Naive thymus-derived CD8-positive, alpha-beta T cell (primary cell): Measurements from ENCODE around the gene ACSS1. TPM values are rescaled to one million over a fixed set of nuclear protein-coding genes. Genes with fewer than 3 reads are reported as not detected.

Source experiments
- ATAC-seq, 2 donors: fragments of 150-1000 bp; cut with Tn5 transposase in 1 of 2; sonication (Bioruptor Pico), chemical (Tn5 transposase) in 1 of 2; 1 replicate in 1 of 2; 2 replicates in 1 of 2; pipeline ENCODE4 v1.10.0; 2021; ENCODE audit warnings: mild to moderate bottlenecking in 2 of 2, moderate library complexity in 2 of 2
- POLR2A ChIA-PET: fragments of 350-600 bp; sonication (Branson Sonifier 250); formaldehyde crosslinking; loops from one replicate; lab custom pipeline; 2021; ENCODE audit warnings: antibody characterized with exemption; lab: Charles Lee
- DNase-seq, 10 donors: peaks; one replicate each; pipeline versions ENCODE4 v3.0.0 to v3.0.0-alpha.2; 2020 to 2022
- H3K27ac Mint-ChIP-seq, 10 donors: one replicate each; pipeline ENCODE4 v1.8.0; 2020 to 2022; ENCODE audit warnings: mild to moderate bottlenecking in 10 of 10, mixed read lengths in 10 of 10, moderate library complexity in 4 of 10, inconsistent platforms in 1 of 10
- H3K27me3 Mint-ChIP-seq, 5 donors: one replicate each; pipeline ENCODE4 v1.8.0; 2021 to 2022; ENCODE audit warnings: mixed read lengths in 5 of 5
- H3K36me3 Mint-ChIP-seq, 3 donors: one replicate each; pipeline ENCODE4 v1.8.0; 2020 to 2022; ENCODE audit warnings: mixed read lengths in 3 of 3, mild to moderate bottlenecking in 2 of 3, inconsistent platforms in 1 of 3
- H3K4me1 Mint-ChIP-seq, 4 donors: one replicate each; pipeline ENCODE4 v1.8.0; 2021 to 2022; ENCODE audit warnings: mixed read lengths in 4 of 4
- H3K4me3 Mint-ChIP-seq, 10 donors: one replicate each; pipeline ENCODE4 v1.8.0; 2020 to 2022; ENCODE audit warnings: mild to moderate bottlenecking in 10 of 10, mixed read lengths in 10 of 10, moderate library complexity in 6 of 10, inconsistent platforms in 1 of 10
- H3K9me3 Mint-ChIP-seq, 9 donors: one replicate each; pipeline ENCODE4 v1.8.0; 2020 to 2022; ENCODE audit warnings: mixed read lengths in 9 of 9, mild to moderate bottlenecking in 3 of 9, inconsistent platforms in 1 of 9, moderate library complexity in 1 of 9
- polyA plus RNA-seq, 3 donors: library from polyadenylated mRNA; unstranded; fragments of 300-500 nt; fragmentation: Illumina TruSeq; gene quantifications; one replicate each; pipeline ENCODE4 v1.2.3, GENCODE V29; 2021
- total RNA-seq, 8 experiments: library from RNA in 2 of 8; stranded (reverse) in 2 of 8; gene quantifications; one replicate each; pipeline ENCODE4 v1.2.3 and lab custom pipeline; 2021 to 2026

Gene ACSS1
- total and polyA plus RNA-seq, 5 experiments from 2014 or later: 45.2 to 57.8 (median 48.2) TPM

GRCh38 chr20:25064561-25065071 lies 6.7 kb upstream of the ACSS1 start:
- peaks cover 4 to 12% (median 5%) of the 10 kb centered on the region in 5 donors for H3K27me3 Mint-ChIP-seq
- peaks cover 4 to 20% (median 8%) of the 10 kb centered on the region in 4 donors for H3K4me1 Mint-ChIP-seq
- no peaks in the 10 kb centered on the region for H3K9me3 Mint-ChIP-seq
- H3K4me3 Mint-ChIP-seq: no peak overlapping the region
- POLR2A ChIA-PET: interaction anchor here (0.7 to 4.5 kb wide), 7 partner anchors 7 to 192 kb away, joined by 3 to 24 read pairs (median 4); partner anchors contain the start of genes ACSS1 and APMAP
- H3K36me3 Mint-ChIP-seq: peaks cover 0 to 4% (median 0%) of the 10 kb centered on the region in 3 donors
- no peak for ATAC-seq
- peak in 1 of 10 donors; percentile 31 for DNase-seq
- H3K27ac Mint-ChIP-seq: peak overlapping the region in 2 of 10 donors; percentile 67 to 72

DNA sequence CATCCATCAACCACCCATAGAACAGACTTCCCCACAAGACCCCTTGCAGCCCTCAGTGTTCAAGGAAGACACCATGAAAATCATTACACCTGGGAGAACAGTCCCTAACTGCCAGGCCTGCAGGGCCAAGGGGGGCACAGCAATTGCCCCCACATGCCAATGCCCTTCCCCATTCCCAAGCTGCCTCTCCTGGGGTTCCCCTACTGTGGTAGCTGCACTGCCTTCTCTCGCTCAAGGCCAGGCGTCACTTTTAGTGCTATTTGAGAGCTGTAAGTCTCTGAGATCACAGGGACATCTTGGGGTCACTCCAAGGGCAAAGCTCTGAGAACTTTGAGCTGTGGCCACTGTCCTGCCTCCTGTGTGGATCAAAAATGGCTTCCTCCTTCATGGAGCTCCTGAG lies 6.0 kb upstream of the ACSS1 start:
- H3K4me3 Mint-ChIP-seq: peak overlapping the region in 1 of 10 donors; percentile 38
- peak in 1 of 10 donors; percentile 54 for DNase-seq
- no peak for ATAC-seq
- H3K27ac Mint-ChIP-seq: peak overlapping the region in 1 of 10 donors; percentile 38
- H3K27me3 Mint-ChIP-seq: peaks cover 0 to 8% (median 2%) of the 10 kb centered on the region in 5 donors
- POLR2A ChIA-PET: interaction anchor here (0.7 to 4.5 kb wide), 4 partner anchors 11 to 71 kb away, joined by 3 to 24 read pairs (median 6); partner anchors contain the start of gene APMAP
- no peaks in the 10 kb centered on the region for H3K9me3 Mint-ChIP-seq
- H3K36me3 Mint-ChIP-seq: peaks cover 0 to 4% (median 0%) of the 10 kb centered on the region in 3 donors
- H3K4me1 Mint-ChIP-seq: peaks cover 4 to 26% (median 14%) of the 10 kb centered on the region in 4 donors

GRCh38 chr20:25063546-25063945 lies 5.6 kb upstream of the ACSS1 start:
- ATAC-seq: no peak
- POLR2A ChIA-PET: interaction anchor here (0.7 to 4.5 kb wide), 4 partner anchors 10 to 71 kb away, joined by 3 to 24 read pairs (median 3); partner anchors contain the start of gene APMAP
- Mint-ChIP-seq H3K27me3 (peaks cover 0 to 8% (median 2%) of the 10 kb centered on the region in 5 donors), H3K36me3 (peaks cover 0 to 2% (median 0%) of the 10 kb centered on the region in 3 donors), H3K9me3 (no peaks in the 10 kb centered on the region), H3K27ac (peak overlapping the region in 1 of 10 donors; percentile 47), H3K4me1 (peaks cover 4 to 31% (median 18%) of the 10 kb centered on the region in 4 donors), H3K4me3 (peak overlapping the region in 1 of 10 donors; percentile 38)
- peak in 1 of 10 donors; percentile 19 for DNase-seq

DNA sequence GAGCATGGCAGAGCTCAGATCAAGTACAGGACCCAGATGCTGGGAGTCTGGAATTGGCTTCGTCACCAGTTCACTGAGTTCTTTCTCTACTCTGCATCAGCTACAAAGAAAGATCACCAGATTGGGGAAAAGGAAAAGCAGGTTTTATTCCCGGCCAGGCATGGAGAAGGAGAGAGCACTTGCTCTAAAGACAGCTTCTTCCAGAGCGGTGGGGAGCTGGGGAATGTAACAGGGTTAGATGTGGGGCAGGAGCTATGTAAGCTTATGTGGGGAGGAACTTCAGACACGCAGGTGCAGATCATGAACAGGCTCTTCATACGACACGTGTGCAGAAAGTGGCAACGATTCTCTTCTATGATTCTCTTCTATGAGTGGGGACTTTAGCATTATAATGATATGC lies 4.9 kb upstream of the ACSS1 start:
- peak overlapping the region in 1 of 10 donors; percentile 17 for H3K27ac Mint-ChIP-seq

GRCh38 chr20:25061821-25062530 lies 4.0 kb upstream of the ACSS1 start:
- POLR2A ChIA-PET: interaction anchor here (1.2 to 4.5 kb wide), 2 partner anchors 66 to 69 kb away, joined by 3 to 24 read pairs; partner anchors contain the start of gene APMAP
- peak overlapping the region in 3 of 10 donors; percentile 2 to 94 (median 37) for H3K27ac Mint-ChIP-seq
- peak overlapping the region in 1 of 10 donors; percentile 45 for H3K4me3 Mint-ChIP-seq
- ATAC-seq: no peak
- peaks cover 4 to 31% (median 18%) of the 10 kb centered on the region in 4 donors for H3K4me1 Mint-ChIP-seq
- H3K36me3 Mint-ChIP-seq: no peaks in the 10 kb centered on the region
- H3K9me3 Mint-ChIP-seq: no peaks in the 10 kb centered on the region
- H3K27me3 Mint-ChIP-seq: peaks cover 0 to 8% (median 0%) of the 10 kb centered on the region in 5 donors
- DNase-seq: peak in 1 of 10 donors; percentile 58

More for the DNA sequence above, 4.9 kb upstream of the ACSS1 start:
- peaks cover 4 to 31% (median 18%) of the 10 kb centered on the region in 4 donors for H3K4me1 Mint-ChIP-seq
- H3K36me3 Mint-ChIP-seq: no peaks in the 10 kb centered on the region
- no peaks in the 10 kb centered on the region for H3K9me3 Mint-ChIP-seq
- H3K27me3 Mint-ChIP-seq: peaks cover 0 to 8% (median 0%) of the 10 kb centered on the region in 5 donors
- DNase-seq (no peak), ATAC-seq (no peak)
- POLR2A ChIA-PET: interaction anchor here (1.2 to 4.5 kb wide), 2 partner anchors 67 to 70 kb away, joined by 3 to 24 read pairs; partner anchors contain the start of gene APMAP
- H3K4me3 Mint-ChIP-seq: no peak overlapping the region

DNA sequence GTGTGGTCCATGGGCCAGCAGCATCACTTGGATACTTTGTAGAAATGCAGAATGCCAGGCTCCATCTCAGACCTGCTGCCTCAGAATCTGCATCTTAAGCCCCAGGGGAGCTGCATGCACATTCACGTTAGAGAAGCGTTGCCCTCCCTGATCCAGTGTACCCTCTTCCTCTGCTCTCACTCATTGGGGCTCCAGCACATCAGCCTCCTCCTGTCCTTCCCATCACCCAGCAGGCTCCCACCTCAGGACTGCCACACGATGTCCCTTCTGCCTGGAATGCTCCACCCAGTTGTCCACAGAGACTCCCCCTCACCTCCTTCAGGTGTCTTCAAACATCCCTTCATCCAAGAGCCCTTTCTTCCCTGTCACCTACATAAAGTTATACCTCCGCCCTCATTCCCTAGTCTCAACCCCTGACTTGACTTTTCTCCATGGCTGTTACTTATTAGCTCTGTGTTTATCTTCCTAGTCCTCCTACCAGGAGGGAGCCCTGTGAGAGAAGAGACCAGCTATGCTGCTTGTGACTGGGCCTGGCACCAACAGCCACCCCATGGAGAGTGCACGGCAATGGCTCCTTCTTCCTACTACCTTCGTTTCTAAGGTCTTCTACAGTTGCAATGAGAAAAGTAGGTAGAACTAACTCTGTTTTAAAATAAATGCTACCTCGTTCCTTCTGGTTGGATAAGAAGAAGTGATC lies 3.3 kb upstream of the ACSS1 start:
- H3K27ac Mint-ChIP-seq: peak overlapping the region in 9 of 10 donors; percentile 23 to 94 (median 52)
- no peaks in the 10 kb centered on the region for H3K36me3 Mint-ChIP-seq
- peaks cover 6 to 33% (median 23%) of the 10 kb centered on the region in 4 donors for H3K4me1 Mint-ChIP-seq
- ATAC-seq (no peak), DNase-seq (peak in 1 of 10 donors; percentile 36)
- peaks cover 0 to 7% (median 0%) of the 10 kb centered on the region in 5 donors for H3K27me3 Mint-ChIP-seq
- no peaks in the 10 kb centered on the region for H3K9me3 Mint-ChIP-seq
- POLR2A ChIA-PET: no interaction called here
- peak overlapping the region in 3 of 10 donors; percentile 44 to 48 (median 45) for H3K4me3 Mint-ChIP-seq

GRCh38 chr20:25059866-25060465 lies 2.0 kb upstream of the ACSS1 start:
- H3K27me3 Mint-ChIP-seq: no peaks in the 10 kb centered on the region
- peak overlapping the region in 8 of 10 donors; percentile 8 to 96 (median 94) for H3K27ac Mint-ChIP-seq
- ATAC-seq: no peak
- H3K4me3 Mint-ChIP-seq: peak overlapping the region in 4 of 10 donors; percentile 6 to 90 (median 42)
- H3K4me1 Mint-ChIP-seq: peaks cover 10 to 39% (median 29%) of the 10 kb centered on the region in 4 donors
- peak in 1 of 10 donors; percentile 52 for DNase-seq
- peaks cover 0 to 2% (median 0%) of the 10 kb centered on the region in 3 donors for H3K36me3 Mint-ChIP-seq
- POLR2A ChIA-PET: interaction anchor here (1.3 to 4.8 kb wide), 4 partner anchors 16 to 136 kb away, joined by 3 to 83 read pairs (median 35); partner anchors contain the start of genes APMAP and ENTPD6
- no peaks in the 10 kb centered on the region for H3K9me3 Mint-ChIP-seq

DNA sequence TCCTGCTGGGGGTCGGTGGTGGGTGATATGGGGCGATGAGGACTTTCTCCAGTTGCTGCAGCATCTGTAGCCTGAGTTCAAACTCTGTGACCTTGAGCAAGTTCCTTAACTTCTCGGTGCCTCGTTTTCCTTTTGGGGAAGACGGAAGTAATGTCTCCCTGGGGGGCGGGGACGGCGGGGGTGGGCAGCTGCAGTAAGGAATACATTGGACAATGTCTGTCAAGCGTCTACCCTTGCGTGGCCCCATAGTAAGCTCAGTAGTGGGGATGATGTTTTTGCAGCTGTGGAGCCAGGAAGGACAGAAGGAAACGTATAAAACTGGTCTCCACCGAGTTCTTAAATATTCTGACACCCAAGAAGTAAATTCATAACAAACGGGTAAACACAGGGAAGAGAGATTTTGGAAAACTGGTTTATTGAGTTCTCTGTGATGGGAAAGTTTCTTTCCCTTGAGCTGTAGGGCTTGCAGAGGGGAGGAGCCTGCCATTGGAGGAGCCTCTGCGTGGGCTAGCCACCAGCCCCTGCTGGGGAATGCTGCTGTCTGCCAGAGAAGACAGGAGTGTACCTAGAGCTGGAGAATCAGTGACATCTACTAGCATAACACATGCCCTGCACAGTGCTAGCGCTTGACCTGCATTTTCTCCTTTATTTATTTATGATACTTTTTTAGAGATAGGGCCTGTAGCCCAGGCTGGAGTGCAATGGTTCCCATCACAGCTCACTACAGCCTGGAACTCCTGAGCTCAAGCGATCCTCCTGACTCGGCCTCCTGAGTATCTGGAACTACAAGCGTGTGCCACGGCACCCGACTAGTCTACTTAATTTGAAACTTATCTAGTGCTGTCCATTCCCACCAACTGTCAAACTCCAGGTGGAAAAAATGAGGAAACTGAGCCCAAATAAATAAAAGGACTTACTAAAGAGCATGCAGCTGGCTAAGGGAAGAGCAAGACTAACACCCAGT lies 1.2 kb upstream of the ACSS1 start:
- Mint-ChIP-seq H3K4me1 (peaks cover 19 to 47% (median 37%) of the 10 kb centered on the region in 4 donors), H3K9me3 (no peaks in the 10 kb centered on the region), H3K27me3 (no peaks in the 10 kb centered on the region), H3K27ac (peak overlapping the region; percentile 84 to 96 (median 94)), H3K4me3 (peak overlapping the region; percentile 69 to 90 (median 82)), H3K36me3 (peaks cover 0 to 6% (median 0%) of the 10 kb centered on the region in 3 donors)
- POLR2A ChIA-PET: interaction anchor here (1.2 to 4.8 kb wide), 13 partner anchors 13 to 1701 kb away, joined by 3 to 83 read pairs (median 12); partner anchors contain the start of genes APMAP, ENTPD6 and PYGB
- ATAC-seq (no peak), DNase-seq (peak in 5 of 10 donors; percentile 24 to 58 (median 35))

GRCh38 chr20:25057234-25058050 lies 497 bp downstream of the ACSS1 start:
- DNase-seq: peak; percentile 59 to 86 (median 78)
- POLR2A ChIA-PET: interaction anchor here (0.7 to 4.8 kb wide), 23 partner anchors 8 to 1708 kb away, joined by 3 to 83 read pairs (median 6); partner anchors contain the start of genes APMAP, ENTPD6, GINS1 and PYGB
- peak; percentile 56 to 59 for ATAC-seq
- Mint-ChIP-seq H3K27me3 (no peaks in the 10 kb centered on the region), H3K9me3 (no peaks in the 10 kb centered on the region), H3K36me3 (peaks cover 0 to 6% (median 0%) of the 10 kb centered on the region in 3 donors), H3K27ac (peak overlapping the region; percentile 86 to 96 (median 92)), H3K4me1 (peaks cover 27 to 58% (median 53%) of the 10 kb centered on the region in 4 donors), H3K4me3 (peak overlapping the region; percentile 82 to 93 (median 87))
